HG03442 (cell line): Measurements from ENCODE around the gene CTNNA2.

Experiments used
- ATAC-seq: cut with Tn5 transposase; IDR thresholded peaks from one replicate; pipeline ENCODE4 v1.9.1; 2021; ENCODE audit warnings: mild to moderate bottlenecking, moderate library complexity; ENCODE audit not compliant: unreplicated experiment

The CTNNA2 gene

DNA sequence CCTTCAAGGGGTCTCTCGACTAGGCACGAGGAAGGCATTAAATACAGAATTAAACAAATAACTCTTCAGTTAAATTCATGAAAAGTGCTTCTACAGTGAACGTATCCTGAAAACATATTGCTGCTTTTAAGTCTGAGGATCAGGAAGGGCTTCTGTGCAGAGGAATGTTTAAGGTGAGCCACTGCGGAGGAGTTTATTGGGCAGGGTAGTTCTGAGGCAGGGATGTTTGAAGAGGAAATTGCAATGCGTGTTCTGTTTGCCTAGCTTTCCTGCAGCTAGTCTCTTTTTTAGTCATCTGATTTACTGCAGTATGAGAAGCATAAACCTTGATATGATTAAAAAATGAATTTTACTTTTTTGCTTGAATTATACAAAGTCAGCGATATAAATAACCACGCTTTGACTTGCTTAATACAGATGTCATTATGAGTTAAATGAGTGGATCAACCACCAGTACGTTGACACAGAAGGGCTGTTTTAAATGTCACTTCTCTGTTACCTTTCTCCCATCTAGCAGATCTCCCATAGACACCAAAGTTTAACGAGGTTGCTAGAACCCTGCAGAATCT lies 98.7 kb downstream of the CTNNA2 start:
- ATAC-seq = no peak

DNA sequence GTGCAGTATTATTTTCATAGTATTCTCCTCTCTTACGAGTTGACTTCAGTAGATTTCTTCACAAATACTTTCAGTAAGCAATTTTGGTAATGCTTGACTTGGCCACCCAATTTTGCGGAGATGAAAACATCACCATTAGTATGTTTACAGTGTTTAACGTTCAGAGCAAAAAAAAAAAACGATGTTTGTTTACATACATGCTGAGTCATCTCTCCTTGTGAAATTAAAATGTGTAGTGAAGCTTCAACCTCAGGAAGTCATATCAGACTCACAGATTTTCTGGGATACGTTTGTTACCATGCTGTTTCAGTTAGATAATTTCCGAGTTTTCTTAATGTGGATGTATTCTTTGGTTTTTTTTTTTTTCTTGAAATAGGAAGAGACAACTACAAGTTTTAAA lies 100.1 kb downstream of the CTNNA2 start:
- no peak for ATAC-seq

DNA sequence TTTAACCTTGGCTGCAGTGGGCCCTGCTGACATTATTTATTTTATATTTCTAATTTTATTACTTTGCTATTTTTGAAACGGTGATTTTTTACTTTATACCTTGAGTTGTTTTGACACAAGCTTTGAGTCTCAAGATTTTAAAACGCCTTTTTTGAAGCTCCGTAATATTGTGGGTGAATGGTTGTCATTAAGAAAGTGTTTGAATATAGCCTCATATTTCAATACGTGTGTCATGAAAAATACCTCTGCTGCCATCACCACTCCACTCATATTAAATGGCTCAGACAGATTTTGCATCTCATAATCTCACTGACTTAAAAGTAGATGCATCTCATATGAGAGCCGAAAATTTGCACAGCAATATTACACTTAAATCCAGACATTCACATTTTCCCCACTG lies 106.6 kb downstream of the CTNNA2 start:
- ATAC-seq = no peak

DNA sequence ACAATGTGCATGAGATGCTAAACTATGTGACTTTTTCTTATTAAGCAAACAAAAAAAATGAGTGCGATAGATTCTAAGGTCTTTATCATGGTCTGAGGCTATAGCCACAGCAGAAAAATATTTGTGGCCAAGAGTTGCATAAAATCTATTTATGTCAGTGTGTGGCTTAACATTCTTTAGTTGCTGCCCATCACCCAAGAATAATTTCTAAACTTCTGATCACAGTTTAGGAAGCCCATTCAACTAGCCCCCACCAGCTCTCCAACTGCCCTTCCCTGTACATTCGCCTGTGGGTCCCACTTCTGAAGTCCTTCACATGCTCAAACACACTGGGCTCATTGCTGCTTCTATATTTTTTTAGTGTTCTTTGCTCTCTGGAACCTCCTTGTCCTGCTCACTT lies 107.1 kb downstream of the CTNNA2 start:
- no peak for ATAC-seq

DNA sequence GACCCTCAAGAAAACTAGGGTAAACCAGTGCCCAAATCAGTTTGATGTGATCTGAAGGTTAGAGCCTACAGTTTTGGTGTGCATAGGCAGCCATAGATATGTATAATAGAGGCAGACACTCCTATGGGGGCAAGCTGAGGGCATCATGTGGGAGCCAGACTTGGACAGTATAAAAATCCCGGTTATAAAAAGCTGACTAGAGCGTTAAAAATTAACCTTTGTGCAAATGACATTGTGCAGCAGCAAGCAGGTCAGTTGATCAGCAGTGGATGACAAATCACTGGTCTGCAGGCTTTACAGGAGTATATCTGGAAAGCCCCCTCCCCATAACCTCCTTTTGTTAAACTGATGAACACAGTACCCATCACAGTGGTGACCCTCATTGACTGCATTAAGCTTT lies 107.8 kb downstream of the CTNNA2 start:
- ATAC-seq = no peak

DNA sequence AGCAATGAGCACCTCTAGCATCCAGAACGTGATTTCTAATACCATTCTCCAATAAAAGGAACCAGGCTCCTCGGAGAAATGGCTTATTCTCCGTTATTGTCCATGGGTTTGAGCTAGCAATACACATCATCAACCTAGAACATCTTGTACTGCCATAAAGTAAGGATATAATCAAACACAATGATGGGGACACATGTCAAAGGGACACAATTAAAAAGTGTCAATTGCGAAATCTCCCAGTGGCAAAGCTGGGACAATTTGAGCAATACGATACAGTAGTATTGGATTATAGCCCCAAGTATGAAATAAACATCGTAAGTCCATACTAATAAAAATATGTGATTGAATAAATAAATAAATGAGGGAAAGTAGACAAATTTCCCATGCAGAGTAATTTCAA lies 108.4 kb downstream of the CTNNA2 start:
- no peak for ATAC-seq

DNA sequence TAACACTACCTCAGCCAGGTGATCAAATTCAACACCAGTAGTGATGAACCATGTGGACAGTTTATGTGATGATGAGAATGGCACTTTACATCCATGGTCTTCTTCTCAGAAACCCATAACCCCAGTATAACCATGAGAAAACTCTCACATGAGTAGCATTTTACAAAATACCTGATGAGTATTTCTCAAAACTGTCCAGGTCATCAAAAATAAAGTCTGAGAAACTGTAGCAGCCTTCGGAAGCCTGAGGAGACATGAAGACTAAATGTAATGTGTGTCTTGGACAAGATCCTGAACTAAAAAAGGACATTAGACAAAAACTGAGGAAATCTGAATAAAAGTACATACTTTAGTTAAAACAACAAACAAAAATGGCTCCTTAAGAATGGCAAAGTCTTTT lies 108.9 kb downstream of the CTNNA2 start:
- ATAC-seq = no peak

DNA sequence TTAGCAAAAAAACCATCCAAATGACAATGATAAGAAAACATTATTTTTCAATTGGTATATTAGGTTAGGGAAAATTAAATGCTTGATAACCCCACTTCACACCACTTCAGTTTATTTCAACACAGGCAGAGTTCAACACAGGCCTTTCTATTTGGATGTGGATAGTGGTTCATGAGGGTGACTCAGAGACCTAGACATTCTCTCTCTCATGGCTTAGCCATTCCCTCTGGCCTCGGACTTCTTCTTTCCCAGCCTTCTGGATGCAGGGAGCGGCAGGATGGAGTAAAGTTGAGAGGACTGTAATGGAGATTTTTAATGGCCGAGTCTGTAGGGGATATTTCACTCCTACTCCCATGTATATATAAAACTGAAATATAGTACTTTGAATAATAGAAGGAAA lies 109.7 kb downstream of the CTNNA2 start:
- no peak for ATAC-seq

DNA sequence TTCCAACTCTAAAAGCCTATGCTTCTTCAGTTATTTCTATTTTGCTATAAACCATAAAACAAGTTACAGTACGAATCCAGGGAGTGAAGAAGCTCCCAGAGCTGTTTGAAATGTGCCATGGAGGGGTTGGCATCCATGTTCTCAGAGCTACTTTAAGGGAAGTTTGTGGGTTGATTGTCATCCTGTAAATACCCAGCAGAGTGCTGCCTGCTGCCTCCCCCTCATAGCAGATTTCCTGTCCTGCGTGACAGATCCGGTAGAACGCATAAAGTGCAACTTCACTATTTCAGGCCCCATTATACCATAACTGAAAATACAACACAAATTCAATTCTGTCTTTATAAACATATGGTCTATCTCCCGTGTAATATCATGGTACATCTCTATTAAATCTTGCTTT lies 114.4 kb downstream of the CTNNA2 start:
- no peak for ATAC-seq

DNA sequence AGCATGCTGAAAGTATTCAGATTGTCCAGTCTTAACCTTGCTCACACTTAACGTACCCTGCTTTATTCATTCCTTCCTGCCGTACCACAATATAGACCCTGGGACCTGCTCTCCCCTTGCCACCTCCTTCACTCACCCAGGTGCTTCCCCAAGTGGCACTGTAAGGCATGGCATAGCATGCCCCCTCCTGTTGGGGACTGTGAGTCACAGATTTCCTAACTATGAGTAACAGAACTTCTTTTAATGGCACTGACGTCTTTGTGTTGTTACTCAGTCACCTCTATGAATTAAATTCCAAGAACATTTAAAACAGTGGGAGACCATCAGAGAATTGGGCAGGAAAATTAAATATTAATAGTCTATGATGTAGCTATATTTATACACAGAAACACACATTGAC lies 117.2 kb downstream of the CTNNA2 start:
- no peak for ATAC-seq

DNA sequence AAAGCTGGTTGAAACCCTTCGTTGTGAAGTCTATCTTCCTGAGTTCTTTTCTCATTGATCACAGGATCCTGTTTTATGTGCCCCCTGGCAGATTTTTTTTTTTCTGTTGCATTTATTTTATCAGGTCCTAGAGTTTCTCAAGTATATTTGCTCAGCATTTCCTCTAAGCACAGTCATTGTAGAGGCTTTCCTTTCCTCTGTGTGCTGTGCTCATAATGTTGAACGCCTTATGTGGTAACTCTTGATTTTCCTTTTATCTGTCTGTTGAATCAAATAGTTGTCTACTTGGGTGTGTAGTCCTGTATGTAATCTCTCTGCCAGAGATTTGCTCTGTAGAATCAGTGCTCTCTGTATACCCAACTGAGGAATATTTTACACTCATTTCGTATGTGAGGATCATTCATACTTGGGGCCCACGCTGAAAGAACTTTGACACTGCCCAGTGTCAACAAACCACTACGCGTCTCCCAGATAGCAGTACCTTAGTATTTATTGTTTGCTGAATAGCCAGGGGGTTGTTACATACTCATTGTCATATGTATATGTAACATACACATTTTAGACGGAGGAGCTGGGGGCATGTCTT lies 118.2 kb downstream of the CTNNA2 start:
- no peak for ATAC-seq

DNA sequence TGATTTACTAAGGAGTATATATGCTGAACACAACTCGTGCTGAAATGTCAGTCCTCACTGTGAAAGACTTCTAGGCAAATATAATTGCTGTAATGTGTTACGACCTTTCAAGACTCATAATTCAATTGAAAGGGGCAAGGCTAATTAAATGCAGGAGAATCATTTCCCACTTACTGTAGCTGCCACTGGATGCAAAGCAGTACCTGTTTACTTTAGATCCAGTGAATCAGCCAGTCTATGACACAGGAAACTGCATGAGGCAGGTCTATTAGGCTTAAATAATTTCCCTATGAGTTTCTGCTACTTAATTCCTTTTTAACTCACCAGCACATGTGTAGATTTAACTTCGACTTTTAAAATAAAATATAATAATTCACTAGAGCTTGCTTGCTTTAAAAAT lies 125.6 kb downstream of the CTNNA2 start:
- no peak for ATAC-seq

DNA sequence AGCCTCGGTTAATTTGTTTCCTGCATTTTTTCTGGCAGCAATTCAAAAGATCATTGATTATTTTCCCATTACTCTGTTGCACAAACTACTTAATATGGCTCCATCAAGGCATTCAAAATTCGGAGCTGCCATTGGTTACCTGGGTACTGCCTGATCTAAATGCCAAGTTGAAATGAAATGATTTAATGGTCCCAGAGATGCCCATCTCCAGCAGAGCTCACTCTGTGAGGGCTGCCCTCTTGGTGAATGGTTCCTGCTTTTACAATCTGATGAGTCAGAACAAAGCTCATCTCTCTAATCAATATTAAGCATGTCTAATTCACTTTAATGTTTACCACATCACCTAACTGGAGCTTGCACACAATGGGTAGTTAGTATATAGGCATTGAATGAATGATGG lies 126.1 kb downstream of the CTNNA2 start:
- ATAC-seq = no peak

DNA sequence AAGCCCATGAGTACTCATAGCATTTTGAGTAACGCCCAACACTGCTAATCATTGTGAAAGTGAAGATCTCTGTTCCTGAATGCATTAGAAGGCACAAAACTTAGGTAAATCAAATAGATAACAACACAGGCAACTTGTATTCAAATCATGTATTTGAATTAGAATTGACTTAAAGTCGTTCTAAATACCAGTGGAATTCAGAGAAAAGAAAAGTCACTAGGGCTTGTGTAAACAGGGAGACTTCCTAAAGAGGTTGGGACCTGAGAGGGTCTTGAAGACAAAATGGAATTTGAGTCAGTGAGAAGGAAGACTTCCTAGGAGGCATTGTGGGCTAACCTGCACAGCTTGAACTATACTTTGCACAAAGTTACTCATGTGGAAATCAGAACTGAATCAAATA lies 127.2 kb downstream of the CTNNA2 start:
- ATAC-seq = no peak

DNA sequence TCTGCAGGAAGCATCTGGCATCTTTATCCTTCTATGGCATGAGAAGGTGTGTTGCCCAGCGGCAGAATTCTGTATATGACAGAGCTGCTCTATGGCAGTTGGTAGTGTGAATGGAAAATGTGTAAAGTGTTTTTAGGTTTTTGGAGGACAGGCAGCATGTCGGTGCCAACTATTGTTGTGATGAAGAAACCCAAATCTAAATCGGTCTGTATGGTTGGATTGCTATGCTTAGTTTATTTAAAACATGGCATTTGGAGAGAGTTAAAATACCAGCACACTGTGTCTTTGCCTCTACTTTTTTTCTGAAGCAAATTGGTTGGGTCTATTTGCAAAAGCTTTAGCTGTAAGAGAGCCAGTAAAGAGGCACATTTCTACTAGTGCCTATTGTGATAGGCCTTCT lies 136.7 kb downstream of the CTNNA2 start:
- no peak for ATAC-seq

DNA sequence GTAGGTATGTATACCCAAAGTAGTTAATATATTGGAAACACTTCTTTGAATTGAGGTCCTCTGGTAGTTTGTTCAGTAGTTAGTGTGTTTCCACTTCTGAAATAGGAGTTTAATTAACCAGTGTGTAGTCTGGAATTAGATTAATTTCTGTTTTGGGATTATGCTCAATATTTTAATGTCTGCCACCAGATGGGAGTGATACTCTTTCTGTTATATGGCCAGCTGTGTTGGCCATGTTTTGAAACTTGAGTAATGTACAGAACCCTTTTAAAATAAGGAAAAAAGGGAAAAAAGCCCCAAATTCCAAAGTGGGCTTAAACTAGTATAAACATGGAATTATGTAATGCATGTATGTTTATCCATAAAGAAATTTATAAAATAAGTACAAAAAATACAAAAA lies 147.7 kb downstream of the CTNNA2 start:
- no peak for ATAC-seq

DNA sequence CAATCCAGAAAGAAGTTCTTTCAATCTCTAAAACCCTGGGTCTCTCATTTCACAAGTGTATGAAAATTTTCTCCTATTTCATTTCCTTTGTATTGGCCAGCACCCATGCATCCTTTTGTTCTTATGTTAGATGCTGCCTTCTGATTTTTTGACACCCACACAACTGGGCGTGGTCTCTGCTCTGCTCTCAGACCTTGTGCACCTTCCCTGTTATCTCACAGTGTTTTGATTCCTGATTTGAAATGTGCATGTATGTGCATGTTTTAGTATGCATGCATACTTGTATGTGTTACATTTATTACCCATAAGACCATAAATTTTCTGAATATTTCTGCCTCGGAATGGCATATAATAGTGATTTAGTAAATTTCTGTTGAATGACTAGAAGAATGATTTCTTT lies 152.2 kb downstream of the CTNNA2 start:
- no peak for ATAC-seq

DNA sequence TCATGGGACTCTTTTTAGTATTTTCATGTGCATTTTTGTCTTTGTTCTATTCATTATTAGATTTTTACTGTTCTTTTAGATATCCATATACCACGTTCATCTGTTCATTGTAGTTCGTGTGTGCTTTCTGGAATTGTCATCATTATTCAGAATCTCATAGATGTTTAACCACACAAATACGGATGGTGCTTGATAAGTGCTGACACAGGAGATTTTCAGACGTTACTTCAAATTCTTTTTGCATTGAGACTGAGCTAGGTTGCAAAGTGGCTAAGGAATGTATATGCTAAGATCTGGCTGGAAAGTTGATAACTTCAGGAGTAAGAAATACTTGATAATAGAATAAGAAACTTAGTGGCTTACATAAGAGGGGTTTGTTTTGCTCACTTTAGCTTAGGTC lies 153.6 kb downstream of the CTNNA2 start:
- no peak for ATAC-seq

DNA sequence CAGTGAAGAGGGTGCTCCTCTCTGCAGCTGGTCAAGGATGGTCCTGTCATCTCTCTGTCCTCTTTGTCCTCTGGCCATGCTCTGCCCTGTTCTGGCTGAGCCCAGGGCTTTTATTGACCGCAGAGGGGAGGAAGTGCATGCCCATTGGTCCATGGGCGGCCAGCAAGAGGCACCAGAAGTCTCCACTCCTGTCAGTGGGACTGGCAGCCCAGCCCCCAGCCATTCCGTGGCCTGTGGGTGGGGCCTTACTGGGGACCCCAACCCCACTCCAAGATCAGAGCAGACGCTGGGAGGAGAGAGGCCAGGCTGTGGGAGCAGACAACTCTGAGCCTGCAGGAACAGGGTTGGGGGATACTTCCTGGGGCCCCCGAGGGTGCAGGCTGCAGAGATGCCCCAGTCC lies 156.9 kb downstream of the CTNNA2 start:
- ATAC-seq = no peak

DNA sequence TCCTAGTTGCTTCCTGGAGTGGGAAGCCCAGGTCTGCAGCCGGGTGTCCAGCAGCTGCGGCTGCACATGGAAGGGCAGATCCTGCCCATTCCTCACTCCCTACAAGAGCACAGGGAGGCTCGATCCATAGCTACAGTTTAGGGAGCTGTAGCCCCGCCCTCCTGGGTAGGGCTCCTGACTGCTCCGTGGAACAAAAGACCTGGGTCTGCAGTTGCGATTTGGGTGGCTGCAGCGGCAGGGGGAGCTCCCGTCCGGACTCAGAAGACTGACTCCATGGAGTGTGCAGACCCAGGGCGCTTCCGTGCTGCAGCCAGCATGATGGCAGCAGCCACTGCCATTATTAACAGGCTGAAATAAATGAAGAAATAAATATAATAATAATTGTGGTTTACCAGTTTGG lies 157.3 kb downstream of the CTNNA2 start:
- ATAC-seq = no peak

DNA sequence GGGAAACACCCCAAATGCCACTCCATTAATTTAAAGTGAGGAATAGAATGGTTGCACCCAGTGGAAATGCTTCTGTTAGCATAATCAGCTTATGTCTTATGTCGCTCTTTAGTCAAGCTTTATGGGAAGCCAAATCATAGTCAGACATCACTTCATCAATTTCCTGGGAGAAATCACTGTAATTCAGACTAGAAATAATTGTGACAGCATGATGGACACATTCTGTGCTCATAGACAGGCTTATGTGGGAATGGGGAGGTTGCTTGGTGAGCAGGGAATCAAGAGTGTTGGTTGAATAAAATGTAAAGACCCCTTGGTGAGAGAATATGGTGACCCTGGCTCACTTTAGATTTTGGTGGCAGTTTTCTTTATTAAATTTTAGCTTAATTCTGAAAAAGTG lies 174.0 kb downstream of the CTNNA2 start:
- no peak for ATAC-seq

DNA sequence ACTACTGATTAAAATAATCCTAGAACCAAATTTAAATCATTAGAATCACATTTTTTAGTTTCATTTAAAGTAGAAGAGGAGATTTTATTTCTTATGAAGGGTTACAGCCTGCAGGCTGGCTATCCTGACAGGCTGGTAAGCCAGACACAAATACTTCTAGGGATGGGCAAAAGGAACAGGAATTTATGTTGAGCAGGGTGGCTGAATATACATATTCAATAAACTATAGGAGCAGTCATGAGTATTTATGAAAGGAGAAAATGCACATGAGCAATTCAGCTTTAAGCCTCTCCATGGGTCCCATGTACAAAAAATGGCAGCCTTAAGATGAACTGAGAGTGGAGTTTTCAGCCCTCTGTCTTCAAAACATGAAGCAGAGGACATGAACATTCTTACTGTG lies 182.4 kb downstream of the CTNNA2 start:
- no peak for ATAC-seq

DNA sequence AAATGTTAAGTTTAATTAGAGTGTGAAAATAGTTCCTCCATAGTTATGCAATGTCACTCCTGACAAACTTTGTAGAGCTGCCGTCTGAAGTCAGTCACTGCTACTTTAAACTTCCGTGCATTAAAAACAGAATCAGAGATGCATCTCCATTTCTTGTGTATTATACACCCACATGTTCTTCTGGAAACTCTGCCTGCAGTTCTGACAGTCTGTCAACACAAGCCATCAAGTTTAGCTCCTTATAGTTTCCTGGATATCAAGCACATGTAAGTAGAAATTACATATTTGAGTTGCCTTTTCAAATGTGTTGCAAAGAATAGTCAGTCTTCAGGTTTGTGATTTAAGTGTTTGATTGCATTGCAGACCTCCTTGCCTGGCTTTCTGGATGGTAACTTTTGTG lies 184.3 kb downstream of the CTNNA2 start:
- no peak for ATAC-seq
